KMS-11 (cell line): ENCODE data around the gene CROCC2.

Experiments
- H2AFZ ChIP-seq: fragments of 200-600 bp; sonication (generic); 2 replicates; pipeline ENCODE4 v1.6.1; 2016; ENCODE audit warnings: antibody characterized with exemption, mixed run types, low read depth
- H3K27ac ChIP-seq: fragments of 200-600 bp; sonication (generic); 2 replicates; pipeline ENCODE4 v1.6.1; 2016; ENCODE audit warnings: mild to moderate bottlenecking, mixed run types
- H3K27me3 ChIP-seq: fragments of 200-600 bp; sonication (generic); 2 replicates; pipeline ENCODE4 v1.6.1; 2017; ENCODE audit warnings: mild to moderate bottlenecking, low read depth, mixed run types, moderate library complexity; ENCODE audit not compliant: insufficient read depth
- H3K36me3 ChIP-seq: fragments of 200-600 bp; sonication (generic); 2 replicates; pipeline ENCODE4 v1.6.1; 2017; ENCODE audit warnings: mild to moderate bottlenecking, mixed run types; ENCODE audit not compliant: insufficient read depth
- H3K4me1 ChIP-seq: fragments of 200-600 bp; sonication (generic); 2 replicates; pipeline ENCODE4 v1.6.1; 2016; ENCODE audit warnings: mild to moderate bottlenecking, low read depth, mixed run types; ENCODE audit not compliant: poor library complexity, severe bottlenecking
- H3K4me2 ChIP-seq: fragments of 200-600 bp; sonication (generic); 2 replicates; pipeline ENCODE4 v1.7.0; 2016; ENCODE audit warnings: mild to moderate bottlenecking, mixed run types
- H3K4me3 ChIP-seq: fragments of 200-600 bp; sonication (generic); IDR thresholded peaks from 2 replicates; pipeline ENCODE4 v1.6.1; 2017; ENCODE audit warnings: low read depth, low read length, mixed read lengths; ENCODE audit not compliant: insufficient read depth
- H3K79me2 ChIP-seq: fragments of 200-600 bp; sonication (generic); 2 replicates; pipeline ENCODE4 v1.6.1; 2016; ENCODE audit warnings: low read depth, mixed run types; ENCODE audit not compliant: insufficient read depth
- H3K9ac ChIP-seq: fragments of 200-600 bp; sonication (generic); 2 replicates; pipeline ENCODE4 v1.6.1; 2016; ENCODE audit warnings: mild to moderate bottlenecking, mixed run types
- H4K20me1 ChIP-seq: fragments of 200-600 bp; sonication (generic); 2 replicates; pipeline ENCODE4 v1.6.1; 2016; ENCODE audit warnings: mild to moderate bottlenecking, mixed run types; ENCODE audit not compliant: insufficient read depth
- CTCF ChIP-seq: fragments of 200-600 bp; sonication (generic); conservative IDR thresholded peaks from 2 replicates; pipeline ENCODE4 v1.6.1; 2017; ENCODE audit warnings: low read depth, mild to moderate bottlenecking, antibody characterized with exemption, low read length, moderate library complexity, mixed read lengths

CROCC2 gene

GRCh38 chr2:240986787-240987411, 80.8 kb downstream of the CROCC2 start:
- no peak overlapping the region for H3K4me2 ChIP-seq
- H3K36me3 ChIP-seq, result no peaks in the 10 kb centered on the region
- peaks cover 9% of the 10 kb centered on the region for H3K27me3 ChIP-seq
- H3K27ac ChIP-seq, result no peak overlapping the region
- H3K4me1 ChIP-seq, result no peaks in the 10 kb centered on the region
- no peak overlapping the region for H2AFZ ChIP-seq
- no peaks in the 10 kb centered on the region for H3K79me2 ChIP-seq
- H4K20me1 ChIP-seq, result no peaks in the 10 kb centered on the region
- no peak overlapping the region for H3K4me3 ChIP-seq
- no peak overlapping the region for H3K9ac ChIP-seq
- TF ChIP-seq CTCF, result no peak

- H3K4me2 ChIP-seq, result no peak overlapping the region
- no peak overlapping the region for H3K9ac ChIP-seq
These were observed 81.5 kb downstream of the CROCC2 start for GRCh38 chr2:240987588-240987987.

GRCh38 chr2:240988146-240988545, 82.0 kb downstream of the CROCC2 start:
- no peak overlapping the region for H3K27ac ChIP-seq
- no peak overlapping the region for H3K4me3 ChIP-seq
- no peak overlapping the region for H2AFZ ChIP-seq
- H3K4me2 ChIP-seq, result no peak overlapping the region
- H3K4me1 ChIP-seq, result no peaks in the 10 kb centered on the region
- H4K20me1 ChIP-seq, result no peaks in the 10 kb centered on the region
- TF ChIP-seq CTCF, result no peak
- no peaks in the 10 kb centered on the region for H3K36me3 ChIP-seq
- H3K27me3 ChIP-seq, result peaks cover 14% of the 10 kb centered on the region
- H3K9ac ChIP-seq, result no peak overlapping the region
- no peaks in the 10 kb centered on the region for H3K79me2 ChIP-seq

More at GRCh38 chr2:240987588-240987987, 81.5 kb downstream of the CROCC2 start:
- Histone ChIP-seq H3K79me2 (no peaks in the 10 kb centered on the region), H3K4me3 (no peak overlapping the region), H2AFZ (no peak overlapping the region), H3K27me3 (peaks cover 16% of the 10 kb centered on the region), H3K27ac (no peak overlapping the region), H3K4me1 (no peaks in the 10 kb centered on the region), H3K36me3 (no peaks in the 10 kb centered on the region), H4K20me1 (no peaks in the 10 kb centered on the region)
- TF ChIP-seq CTCF, result no peak

- no peak overlapping the region for H3K4me3 ChIP-seq
- no peaks in the 10 kb centered on the region for H4K20me1 ChIP-seq
- no peaks in the 10 kb centered on the region for H3K4me1 ChIP-seq
- no peaks in the 10 kb centered on the region for H3K79me2 ChIP-seq
- H3K27me3 ChIP-seq, result peaks cover 19% of the 10 kb centered on the region
- H3K9ac ChIP-seq, result no peak overlapping the region
- no peak overlapping the region for H2AFZ ChIP-seq
- TF ChIP-seq CTCF, result no peak
- no peak overlapping the region for H3K4me2 ChIP-seq
- H3K27ac ChIP-seq, result no peak overlapping the region
- no peaks in the 10 kb centered on the region for H3K36me3 ChIP-seq
These were observed 82.6 kb downstream of the CROCC2 start for GRCh38 chr2:240988571-240989271.
